Measurements from ENCODE around the gene RCOR3.

- TF ChIP-seq CTCF (IDR thresholded peaks at IDR 0.05) (no peak), POLR2A (IDR thresholded peaks at IDR 0.05) (no peak)
These were observed 90.6 kb downstream of the RCOR3 start for GRCh38 chr1:211349741-211350140.
